ENCODE results near the gene ASCC2.

GRCh38 chr22:29747832-29748231 is 90.2 kb downstream of the ASCC2 start:
- no peak for TF ChIP-seq CTCF (IDR thresholded peaks at IDR 0.05)
- TF ChIP-seq POLR2A (IDR thresholded peaks at IDR 0.05) = no peak
